GM18526 (cell line): ENCODE data around the gene MAPRE3.

Source experiments
- POLR2A ChIP-seq: IDR thresholded peaks from 3 replicates; pipeline ENCODE4 v1.6.1; 2011; ENCODE audit not compliant: insufficient read length; ENCODE audit errors: extremely low read depth

Gene MAPRE3

GRCh38 chr2:26971911-26972786, 1.7 kb downstream of the MAPRE3 start:
- TF ChIP-seq POLR2A = no peak

GRCh38 chr2:26974352-26974751, 3.9 kb downstream of the MAPRE3 start:
- TF ChIP-seq POLR2A = no peak

GRCh38 chr2:26975102-26975501, 4.7 kb downstream of the MAPRE3 start:
- no peak for TF ChIP-seq POLR2A

GRCh38 chr2:26975656-26976055, 5.2 kb downstream of the MAPRE3 start:
- no peak for TF ChIP-seq POLR2A

- no peak for TF ChIP-seq POLR2A
These were observed 5.8 kb downstream of the MAPRE3 start for GRCh38 chr2:26976237-26976636.

GRCh38 chr2:26977012-26977411, 6.6 kb downstream of the MAPRE3 start:
- TF ChIP-seq POLR2A = no peak

- no peak for TF ChIP-seq POLR2A
These were observed 7.7 kb downstream of the MAPRE3 start for GRCh38 chr2:26978061-26978596.

GRCh38 chr2:26979741-26980140, 9.3 kb downstream of the MAPRE3 start:
- TF ChIP-seq POLR2A = no peak

GRCh38 chr2:26980971-26981370, 10.5 kb downstream of the MAPRE3 start:
- no peak for TF ChIP-seq POLR2A

GRCh38 chr2:26982102-26982742, 11.8 kb downstream of the MAPRE3 start:
- no peak for TF ChIP-seq POLR2A

- no peak for TF ChIP-seq POLR2A
These were observed 13.3 kb downstream of the MAPRE3 start for GRCh38 chr2:26983746-26984145.

GRCh38 chr2:26985807-26986206, 15.4 kb downstream of the MAPRE3 start:
- no peak for TF ChIP-seq POLR2A

- no peak for TF ChIP-seq POLR2A
These were observed 16.1 kb downstream of the MAPRE3 start for GRCh38 chr2:26986576-26986975.

GRCh38 chr2:26988058-26988860, 17.8 kb downstream of the MAPRE3 start:
- TF ChIP-seq POLR2A = no peak

GRCh38 chr2:26989156-26989555, 18.7 kb downstream of the MAPRE3 start:
- TF ChIP-seq POLR2A = no peak
